ENCODE data around the gene ITPR1. TPM values are rescaled to one million over a fixed set of nuclear protein-coding genes. Genes with fewer than 3 reads are reported as not detected.

Gene ITPR1
- total and polyA plus RNA-seq, 12 donors, result 9.7 to 40.3 (median 18.8) TPM

DNA sequence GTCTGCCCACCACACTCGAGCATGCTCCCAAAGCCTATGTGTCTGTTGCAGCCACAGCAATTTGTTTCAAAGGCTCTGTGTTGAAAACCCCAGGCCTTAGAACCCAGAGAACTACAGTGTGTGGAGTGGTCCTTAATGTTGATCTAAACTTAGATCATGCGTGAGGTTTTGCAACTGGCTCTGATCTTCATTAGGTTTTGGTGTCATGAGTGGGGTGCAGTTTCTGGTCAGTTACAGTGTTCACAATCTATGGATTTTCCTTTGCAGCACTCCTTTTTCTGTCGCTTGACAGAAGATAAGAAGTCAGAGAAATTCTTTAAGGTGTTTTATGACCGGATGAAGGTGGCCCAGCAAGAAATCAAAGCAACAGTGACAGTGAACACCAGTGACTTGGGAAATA is 273.1 kb downstream of the ITPR1 start:
- ATAC-seq (no peak), DNase-seq (no peak)
- Histone ChIP-seq H3K9me3 (peaks cover 0 to 11% (median 6%) of the 10 kb centered on the region in 11 donors), H3K36me3 (peaks cover 0 to 58% (median 0%) of the 10 kb centered on the region in 9 donors), H3K4me1 (peaks cover 6 to 17% (median 9%) of the 10 kb centered on the region in 9 donors), H3K27ac (peak overlapping the region in 2 of 10 donors; percentile 36 to 69), H3K4me3 (no peak overlapping the region), H3K27me3 (no peaks in the 10 kb centered on the region)
- 94 to 97% methylated on average over 4 of the region's 4 CpGs for WGBS, 2 donors
- TF ChIP-seq, protein P1, sequence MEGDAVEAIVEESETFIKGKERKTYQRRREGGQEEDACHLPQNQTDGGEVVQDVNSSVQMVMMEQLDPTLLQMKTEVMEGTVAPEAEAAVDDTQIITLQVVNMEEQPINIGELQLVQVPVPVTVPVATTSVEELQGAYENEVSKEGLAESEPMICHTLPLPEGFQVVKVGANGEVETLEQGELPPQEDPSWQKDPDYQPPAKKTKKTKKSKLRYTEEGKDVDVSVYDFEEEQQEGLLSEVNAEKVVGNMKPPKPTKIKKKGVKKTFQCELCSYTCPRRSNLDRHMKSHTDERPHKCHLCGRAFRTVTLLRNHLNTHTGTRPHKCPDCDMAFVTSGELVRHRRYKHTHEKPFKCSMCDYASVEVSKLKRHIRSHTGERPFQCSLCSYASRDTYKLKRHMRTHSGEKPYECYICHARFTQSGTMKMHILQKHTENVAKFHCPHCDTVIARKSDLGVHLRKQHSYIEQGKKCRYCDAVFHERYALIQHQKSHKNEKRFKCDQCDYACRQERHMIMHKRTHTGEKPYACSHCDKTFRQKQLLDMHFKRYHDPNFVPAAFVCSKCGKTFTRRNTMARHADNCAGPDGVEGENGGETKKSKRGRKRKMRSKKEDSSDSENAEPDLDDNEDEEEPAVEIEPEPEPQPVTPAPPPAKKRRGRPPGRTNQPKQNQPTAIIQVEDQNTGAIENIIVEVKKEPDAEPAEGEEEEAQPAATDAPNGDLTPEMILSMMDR (IDR thresholded peaks at IDR 0.05), result no peak
- intact Hi-C loops (cut with DNase I), result no loop called here

GRCh38 chr3:4766716-4767499 is 273.8 kb downstream of the ITPR1 start:
- H3K4me3 ChIP-seq, result no peak overlapping the region
- TF ChIP-seq, protein P1 (IDR thresholded peaks at IDR 0.05), result no peak
- 71 to 75% methylated on average over 6 of the region's 6 CpGs for WGBS, 2 donors
- peak overlapping the region in 3 of 10 donors; percentile 23 to 69 (median 36) for H3K27ac ChIP-seq
- intact Hi-C loops (cut with DNase I), result no loop called here
- peaks cover 0 to 52% (median 0%) of the 10 kb centered on the region in 9 donors for H3K36me3 ChIP-seq
- peaks cover 8 to 24% (median 16%) of the 10 kb centered on the region in 9 donors for H3K4me1 ChIP-seq
- H3K27me3 ChIP-seq, result no peaks in the 10 kb centered on the region
- H3K9me3 ChIP-seq, result peaks cover 0 to 11% (median 6%) of the 10 kb centered on the region in 11 donors
- ATAC-seq (peak in 1 of 8 donors; percentile 47), DNase-seq (no peak)

GRCh38 chr3:4768021-4768420 is 274.9 kb downstream of the ITPR1 start:
- no peaks in the 10 kb centered on the region for H3K27me3 ChIP-seq
- peaks cover 0 to 43% (median 0%) of the 10 kb centered on the region in 9 donors for H3K36me3 ChIP-seq

GRCh38 chr3:4768521-4768920 is 275.4 kb downstream of the ITPR1 start:
- H3K36me3 ChIP-seq, result peaks cover 0 to 44% (median 0%) of the 10 kb centered on the region in 9 donors

More at GRCh38 chr3:4768021-4768420, 274.9 kb downstream of the ITPR1 start:
- intact Hi-C loops (cut with DNase I), result no loop called here
- ATAC-seq (no peak), DNase-seq (no peak)
- WGBS, 2 donors, result 82 to 86% methylated on average over 5 of the region's 5 CpGs
- peaks cover 0 to 11% (median 6%) of the 10 kb centered on the region in 11 donors for H3K9me3 ChIP-seq
- no peak overlapping the region for H3K4me3 ChIP-seq
- TF ChIP-seq, protein P1 (IDR thresholded peaks at IDR 0.05), result no peak
- H3K4me1 ChIP-seq, result peaks cover 16 to 35% (median 26%) of the 10 kb centered on the region in 9 donors
- no peak overlapping the region for H3K27ac ChIP-seq

More at GRCh38 chr3:4768521-4768920, 275.4 kb downstream of the ITPR1 start:
- ATAC-seq, result no peak
- H3K27ac ChIP-seq, result no peak overlapping the region
- peaks cover 17 to 40% (median 30%) of the 10 kb centered on the region in 9 donors for H3K4me1 ChIP-seq
- H3K4me3 ChIP-seq, result no peak overlapping the region
- WGBS, 2 donors, result 82 to 88% methylated on average over 12 of the region's 12 CpGs
- intact Hi-C loops (cut with DNase I), result no loop called here
- no peak for DNase-seq
- TF ChIP-seq, protein P1 (IDR thresholded peaks at IDR 0.05), result no peak
- H3K27me3 ChIP-seq, result no peaks in the 10 kb centered on the region
- H3K9me3 ChIP-seq, result peaks cover 0 to 11% (median 6%) of the 10 kb centered on the region in 11 donors

Measured in heart right ventricle (tissue), 16 donors.